DMS 273 treated with DMSO at 0.1 percent for 48 hours (cell line): ENCODE measurements around the gene PLXDC2.

ENCODE experiments used
- DNase-seq: peaks from one replicate; lab custom pipeline; 2025; lab: John Stamatoyannopoulos, UW

PLXDC2 gene

GRCh38 chr10:19815731-19816410, 361 bp upstream of the PLXDC2 start:
- no peak for DNase-seq

DNA sequence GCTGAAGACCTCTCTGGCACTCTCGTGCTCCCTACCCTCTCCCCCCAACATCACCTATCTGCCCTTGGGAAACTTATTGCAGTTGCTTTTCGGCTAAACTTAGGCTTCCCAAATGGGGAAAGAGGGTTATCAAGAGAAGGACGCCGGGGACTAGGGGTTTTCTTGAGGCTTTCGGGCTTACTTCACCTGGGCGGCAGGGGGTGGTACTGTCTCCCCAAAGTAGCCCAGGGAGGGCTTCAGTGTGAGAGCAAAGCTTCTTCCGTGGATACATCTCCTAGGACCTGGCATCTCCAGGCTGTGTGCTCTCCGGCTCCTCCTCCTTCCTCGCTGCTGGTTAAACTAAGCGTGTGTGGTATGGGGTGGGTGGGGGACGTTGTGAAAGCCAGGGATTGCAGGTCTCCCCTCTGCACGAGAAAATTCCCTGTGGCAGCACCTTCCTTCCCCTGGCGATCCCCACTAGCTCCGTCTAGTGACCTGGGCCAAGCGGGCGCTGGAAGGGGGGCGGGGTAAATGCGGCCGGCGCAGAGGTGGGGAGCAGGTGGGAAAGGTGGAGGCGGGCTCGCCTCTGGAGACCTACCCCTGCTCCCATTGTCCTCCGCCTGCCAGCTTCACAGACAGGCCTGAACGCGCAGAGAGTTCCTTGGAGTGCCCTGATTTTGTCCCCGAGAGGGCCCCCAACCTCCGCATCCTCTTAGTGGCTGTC, 1.1 kb downstream of the PLXDC2 start:
- DNase-seq, result no peak

GRCh38 chr10:19818876-19819275, 2.6 kb downstream of the PLXDC2 start:
- no peak for DNase-seq

GRCh38 chr10:19819419-19820033, 3.3 kb downstream of the PLXDC2 start:
- DNase-seq, result no peak

DNA sequence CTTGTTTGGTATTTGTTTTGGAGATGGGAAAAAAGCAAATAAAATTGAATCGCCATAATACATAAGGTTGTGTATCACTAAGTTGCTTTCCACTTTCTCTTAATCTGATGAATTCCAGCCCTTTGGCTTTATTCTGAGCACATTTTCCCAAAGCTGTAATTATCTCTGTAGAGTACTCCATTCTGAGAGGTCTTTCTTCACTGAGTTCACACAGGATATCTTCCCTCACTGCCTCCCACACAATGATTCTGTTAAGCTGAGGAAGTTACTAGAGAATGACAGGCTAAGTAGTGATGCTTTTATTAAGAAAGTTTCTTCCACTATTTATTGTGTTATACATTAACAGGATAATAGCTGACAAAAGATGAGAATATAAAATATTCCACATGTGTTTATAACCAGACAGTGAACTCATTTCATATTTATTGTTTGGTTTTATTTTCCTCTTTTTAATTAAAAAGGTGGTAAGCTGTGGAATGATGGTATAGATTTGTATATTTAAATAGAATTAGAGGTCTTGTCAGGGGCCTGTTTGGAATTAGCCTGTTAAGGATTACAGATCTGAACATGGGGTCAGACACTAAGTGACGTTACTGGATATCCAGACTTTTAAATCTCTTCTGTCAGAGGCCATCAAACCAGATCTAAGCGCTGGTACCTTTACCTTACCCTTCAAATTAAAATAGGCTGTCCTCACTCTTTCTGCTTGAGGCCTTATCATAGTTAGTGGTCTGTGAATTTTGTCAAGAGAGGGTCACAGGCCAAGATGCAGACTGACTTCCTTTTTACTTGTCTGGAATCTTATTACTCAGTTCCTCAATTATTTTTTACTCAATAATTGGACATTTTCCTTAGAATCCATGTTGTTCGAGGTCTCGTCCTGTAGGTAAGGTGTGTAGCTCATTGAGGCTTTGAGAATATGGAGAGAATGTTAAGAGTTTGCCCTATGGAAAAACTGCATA, 8.4 kb downstream of the PLXDC2 start:
- no peak for DNase-seq

DNA sequence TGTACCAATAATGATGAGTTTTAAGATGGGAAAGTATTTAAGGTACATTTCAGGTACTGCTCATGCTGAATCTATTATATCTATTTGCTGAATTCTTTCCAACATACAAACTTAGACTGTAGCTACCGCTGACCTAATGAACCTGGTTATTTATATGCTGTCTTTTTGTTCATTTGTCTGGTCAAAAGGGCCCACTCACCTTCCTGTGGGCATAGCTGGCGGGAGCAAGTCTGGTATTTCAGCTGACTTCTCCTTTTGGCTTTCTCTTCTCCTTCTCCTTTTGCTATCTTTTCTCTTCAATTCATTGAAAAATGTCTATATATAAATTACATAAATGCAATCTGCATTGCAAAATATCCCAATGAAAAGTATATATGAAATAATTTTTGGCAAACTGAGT, 9.5 kb downstream of the PLXDC2 start:
- no peak for DNase-seq

GRCh38 chr10:19826712-19827111, 10.5 kb downstream of the PLXDC2 start:
- no peak for DNase-seq

DNA sequence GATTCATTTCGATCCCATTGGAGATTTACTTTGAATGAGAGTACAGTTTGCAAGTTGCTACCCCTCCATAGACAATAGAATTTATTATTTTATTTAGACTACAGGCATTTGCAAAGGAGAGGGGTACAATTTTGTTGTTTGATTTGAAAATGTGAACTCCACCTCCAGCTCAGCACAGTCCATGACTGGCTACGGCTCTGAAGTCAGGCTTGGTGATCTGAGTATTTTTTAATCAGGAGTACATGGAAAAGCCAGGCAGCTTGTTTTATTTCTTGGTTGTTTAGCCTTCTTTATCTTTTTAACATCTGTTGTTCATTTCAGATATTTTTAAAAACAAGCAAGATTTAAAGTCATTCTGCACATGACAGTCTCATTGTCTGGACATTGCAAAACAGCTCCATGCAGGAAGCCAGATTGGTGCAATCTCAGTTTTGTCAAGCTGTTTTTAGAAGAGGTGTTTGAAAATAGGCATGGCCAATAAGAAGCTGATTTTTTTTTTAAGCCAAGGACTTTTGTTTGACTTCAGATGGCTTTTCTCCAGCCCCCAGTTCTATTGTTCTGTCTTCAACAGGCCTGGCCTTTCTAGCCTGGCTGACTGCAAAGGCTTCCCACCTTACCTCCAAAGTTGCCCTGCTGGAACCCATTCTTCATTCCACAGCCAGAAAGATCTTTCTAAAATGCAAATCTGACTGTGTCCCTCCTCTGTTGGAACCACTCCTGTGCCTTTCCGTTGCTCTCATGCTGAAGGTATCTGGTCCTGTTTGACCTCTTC, 12.2 kb downstream of the PLXDC2 start:
- DNase-seq, result no peak

- no peak for DNase-seq
Measured at GRCh38 chr10:19832699-19833098, 16.5 kb downstream of the PLXDC2 start.

- DNase-seq, result no peak
Measured at GRCh38 chr10:19833170-19833824, 17.1 kb downstream of the PLXDC2 start.

GRCh38 chr10:19835952-19836351, 19.7 kb downstream of the PLXDC2 start:
- DNase-seq, result no peak

DNA sequence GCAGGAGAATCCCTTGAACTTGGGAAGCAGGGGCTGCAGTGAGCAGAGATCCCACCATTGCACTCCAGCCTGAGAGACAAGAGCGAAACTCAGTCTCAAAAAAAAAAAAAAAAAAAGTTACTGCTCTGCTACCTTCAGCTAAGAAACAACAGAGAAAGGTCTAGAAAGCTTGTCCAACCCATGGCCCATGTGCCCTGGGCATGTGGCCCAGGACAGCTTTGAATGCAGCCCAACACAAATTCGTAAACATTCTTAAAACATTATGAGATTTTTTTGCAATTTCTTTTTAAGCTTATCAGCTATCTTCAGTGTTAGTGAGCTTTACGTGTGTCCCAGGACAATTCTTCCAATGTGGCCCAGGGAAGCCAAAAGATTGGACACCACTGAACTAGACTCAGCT, 22.9 kb downstream of the PLXDC2 start:
- no peak for DNase-seq

DNA sequence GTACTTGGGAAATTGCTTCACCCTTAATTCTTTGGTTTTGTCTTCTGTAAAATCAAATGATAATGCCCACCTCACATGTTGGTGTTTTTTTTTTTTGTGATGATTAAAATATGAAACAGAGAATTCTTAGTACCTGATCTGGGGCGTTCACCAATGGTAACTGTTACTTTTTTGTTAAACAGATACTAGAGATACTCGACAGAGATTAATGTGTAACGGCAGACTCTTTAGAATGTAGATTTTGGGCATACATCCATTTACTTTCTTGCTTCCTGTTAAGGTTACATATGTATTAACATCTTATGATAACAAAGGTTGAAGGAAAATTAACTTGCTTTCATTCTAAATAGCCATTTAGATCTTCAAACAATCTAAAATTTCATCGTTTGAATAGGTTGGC, 23.3 kb downstream of the PLXDC2 start:
- DNase-seq, result no peak

DNA sequence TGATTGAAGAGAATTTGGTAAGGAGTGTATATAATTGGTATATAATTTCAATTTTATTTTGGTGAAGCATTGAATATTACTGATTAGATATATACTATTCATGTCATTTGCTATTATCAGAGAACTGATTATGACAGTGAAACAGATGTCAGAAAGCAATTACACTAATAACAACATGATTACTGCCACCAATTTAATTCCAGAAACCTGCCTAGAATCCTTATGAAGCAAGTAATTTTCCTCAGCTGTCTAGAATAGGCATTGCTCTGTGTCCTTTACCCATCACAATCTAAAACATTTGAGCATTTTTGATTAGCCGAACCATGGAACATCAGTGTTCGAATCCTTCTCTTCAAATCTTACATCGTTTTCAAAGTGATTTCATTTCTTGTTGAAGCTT, 24.5 kb downstream of the PLXDC2 start:
- DNase-seq, result no peak

DNA sequence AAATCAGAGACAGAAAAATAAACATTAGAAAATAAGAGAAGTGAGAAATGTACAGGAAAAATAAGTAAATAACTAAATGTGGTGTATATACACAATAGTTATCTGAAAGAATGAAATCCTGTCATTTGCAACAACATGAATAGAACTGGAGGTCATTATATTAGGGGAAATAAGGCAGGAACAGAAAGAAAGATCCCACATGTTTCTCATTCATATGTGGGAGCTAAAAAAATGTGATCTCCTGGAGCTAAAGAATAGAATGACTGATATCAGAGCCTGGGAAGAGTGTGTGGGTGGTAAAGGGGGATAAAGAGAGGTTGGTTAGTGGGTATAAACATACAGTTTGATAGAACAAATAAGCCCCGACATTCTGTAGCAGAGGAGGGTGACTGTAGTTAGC, 27.3 kb downstream of the PLXDC2 start:
- no peak for DNase-seq

GRCh38 chr10:19845503-19846368, 29.5 kb downstream of the PLXDC2 start:
- no peak for DNase-seq

GRCh38 chr10:19847321-19847720, 31.1 kb downstream of the PLXDC2 start:
- DNase-seq, result no peak

DNA sequence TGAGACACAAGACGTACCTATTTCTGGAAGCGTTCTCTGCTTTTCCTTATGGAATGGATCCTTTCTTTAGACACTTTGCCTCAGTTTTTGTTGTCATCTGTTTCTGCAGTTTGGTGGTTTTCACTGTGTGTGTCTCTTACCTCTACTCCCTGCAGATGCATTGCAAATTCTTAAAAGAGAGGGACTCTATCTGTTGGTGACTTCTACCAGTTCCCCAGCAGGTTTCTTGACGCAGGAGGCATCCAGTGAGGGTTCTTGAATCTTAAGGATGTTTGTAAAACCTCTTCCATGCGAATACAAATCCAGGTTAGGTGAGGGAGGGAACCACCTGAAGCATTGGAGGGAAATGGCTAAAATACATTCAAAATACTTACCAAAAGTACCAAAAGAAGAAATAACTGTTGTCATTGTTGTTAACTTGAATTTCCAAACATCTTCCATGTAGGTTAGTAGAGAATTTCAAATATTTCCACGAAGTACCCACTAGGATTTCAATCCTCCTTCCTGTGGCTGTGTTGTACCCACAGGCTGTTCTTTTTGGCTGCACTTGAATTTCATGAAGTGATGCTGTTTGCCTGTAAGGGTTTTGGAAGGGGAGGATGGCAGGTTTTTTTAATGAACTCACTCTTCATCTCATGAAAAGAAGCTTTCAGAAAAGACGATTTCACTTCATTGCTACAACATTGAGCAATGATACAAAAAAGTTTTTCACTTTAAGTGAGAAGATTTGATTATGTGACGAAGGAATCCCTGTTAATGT, 32.2 kb downstream of the PLXDC2 start:
- no peak for DNase-seq

GRCh38 chr10:19853831-19854230, 37.6 kb downstream of the PLXDC2 start:
- no peak for DNase-seq
